GM21381 (cell line): Measurements from ENCODE around the gene GARS1.

Source experiments
- ATAC-seq: cut with Tn5 transposase; IDR thresholded peaks from one replicate; pipeline ENCODE4 v1.9.1; 2021; ENCODE audit warnings: mild to moderate bottlenecking, moderate library complexity; ENCODE audit not compliant: unreplicated experiment

GARS1 gene

GRCh38 chr7:30654296-30655090 is 59.8 kb downstream of the GARS1 start:
- no peak for ATAC-seq

GRCh38 chr7:30655096-30655970 is 60.7 kb downstream of the GARS1 start:
- ATAC-seq, result no peak

GRCh38 chr7:30656006-30656957 is 61.6 kb downstream of the GARS1 start:
- no peak for ATAC-seq

- ATAC-seq, result no peak
Measured at GRCh38 chr7:30657131-30657530, 62.5 kb downstream of the GARS1 start.

- ATAC-seq, result no peak
Measured at GRCh38 chr7:30658479-30659074, 63.9 kb downstream of the GARS1 start.

GRCh38 chr7:30659312-30659711 is 64.6 kb downstream of the GARS1 start:
- ATAC-seq, result no peak

- ATAC-seq, result no peak
Measured at GRCh38 chr7:30660331-30661255, 65.9 kb downstream of the GARS1 start.

GRCh38 chr7:30661926-30662325 is 67.2 kb downstream of the GARS1 start:
- ATAC-seq, result no peak

- no peak for ATAC-seq
Measured at GRCh38 chr7:30662431-30662939, 67.8 kb downstream of the GARS1 start.

- no peak for ATAC-seq
Measured at GRCh38 chr7:30663414-30663813, 68.7 kb downstream of the GARS1 start.

- ATAC-seq, result no peak
Measured at GRCh38 chr7:30664184-30664885, 69.7 kb downstream of the GARS1 start.

- no peak for ATAC-seq
Measured at GRCh38 chr7:30665043-30665442, 70.4 kb downstream of the GARS1 start.

GRCh38 chr7:30665449-30665848 is 70.8 kb downstream of the GARS1 start:
- no peak for ATAC-seq

GRCh38 chr7:30667172-30667571 is 72.5 kb downstream of the GARS1 start:
- ATAC-seq, result no peak

GRCh38 chr7:30668102-30668501 is 73.4 kb downstream of the GARS1 start:
- no peak for ATAC-seq

GRCh38 chr7:30671793-30672465 is 77.3 kb downstream of the GARS1 start:
- ATAC-seq, result no peak

GRCh38 chr7:30674420-30674819 is 79.7 kb downstream of the GARS1 start:
- ATAC-seq, result no peak

GRCh38 chr7:30674876-30675275 is 80.2 kb downstream of the GARS1 start:
- no peak for ATAC-seq
